Calu3 (cell line): ENCODE measurements around the gene CSF1. TPM values are rescaled to one million over a fixed set of nuclear protein-coding genes. Genes with fewer than 3 reads are reported as not detected.

Source experiments
- BruUV-seq: library from RNA; stranded (reverse); fragments of 400-500 nt; replicated peaks from 2 replicates; lab custom pipeline; 2021; lab: Mats Ljungman, UMichigan
- CTCF ChIA-PET: fragments of 300-600 bp; sonication (Branson Sonifier 250); formaldehyde crosslinking; loops from one replicate; lab custom pipeline; 2022; ENCODE audit warnings: antibody characterized with exemption; lab: Charles Lee
- DNase-seq: peaks from one replicate; pipeline ENCODE4 v3.0.0; 2022
- H3K27ac Mint-ChIP-seq: one replicate; pipeline ENCODE4 v1.8.0; 2022; ENCODE audit warnings: mixed read lengths; ENCODE audit not compliant: unreplicated experiment
- H3K27me3 Mint-ChIP-seq: one replicate; pipeline ENCODE4 v1.8.0; 2022; ENCODE audit warnings: mixed read lengths; ENCODE audit not compliant: unreplicated experiment
- H3K36me3 Mint-ChIP-seq: one replicate; pipeline ENCODE4 v1.8.0; 2022; ENCODE audit warnings: mild to moderate bottlenecking, moderate library complexity, mixed read lengths; ENCODE audit not compliant: insufficient read depth, unreplicated experiment
- H3K4me1 Mint-ChIP-seq: one replicate; pipeline ENCODE4 v1.8.0; 2022; ENCODE audit warnings: mild to moderate bottlenecking, low read depth, mixed read lengths; ENCODE audit not compliant: unreplicated experiment
- H3K4me3 Mint-ChIP-seq: one replicate; pipeline ENCODE4 v1.8.0; 2022; ENCODE audit warnings: mild to moderate bottlenecking, low read depth, moderate library complexity, mixed read lengths; ENCODE audit not compliant: unreplicated experiment
- H3K9me3 Mint-ChIP-seq: one replicate; pipeline ENCODE4 v1.8.0; 2022; ENCODE audit warnings: low read depth, mixed read lengths; ENCODE audit not compliant: unreplicated experiment
- intact Hi-C: fragments of 100-400 bp; cut with micrococcal nuclease; formaldehyde crosslinking; loops from one replicate; pipeline ENCODE4 v1.10.0; 2022; ENCODE audit not compliant: unreplicated experiment
- total RNA-seq: library from RNA; stranded (reverse); gene quantifications from 2 replicates; pipeline ENCODE4 v1.2.3, GENCODE V29; 2022
- TF ChIP-seq, protein P1 (sequence below): fragments of 200-600 bp; IDR thresholded peaks from one replicate; pipeline ENCODE4 v1.8.0; 2022; ENCODE audit warnings: antibody characterized with exemption; ENCODE audit not compliant: unreplicated experiment

Gene CSF1
- total RNA-seq, 1 experiment from 2014 or later: 10.8 TPM

GRCh38 chr1:109909561-109909960 lies 1.1 kb upstream of the CSF1 start:
- peaks cover 15% of the 10 kb centered on the region for H3K4me1 Mint-ChIP-seq
- BruUV-seq: no TSS peak
- no peak for DNase-seq
- peak overlapping the region; percentile 77 for H3K4me3 Mint-ChIP-seq
- no peaks in the 10 kb centered on the region for H3K9me3 Mint-ChIP-seq
- peaks cover 7% of the 10 kb centered on the region for H3K36me3 Mint-ChIP-seq
- peaks cover 41% of the 10 kb centered on the region for H3K27me3 Mint-ChIP-seq
- no peak overlapping the region for H3K27ac Mint-ChIP-seq
- intact Hi-C loops: no loop called here
- CTCF ChIA-PET: no interaction called here
- TF ChIP-seq, protein P1, sequence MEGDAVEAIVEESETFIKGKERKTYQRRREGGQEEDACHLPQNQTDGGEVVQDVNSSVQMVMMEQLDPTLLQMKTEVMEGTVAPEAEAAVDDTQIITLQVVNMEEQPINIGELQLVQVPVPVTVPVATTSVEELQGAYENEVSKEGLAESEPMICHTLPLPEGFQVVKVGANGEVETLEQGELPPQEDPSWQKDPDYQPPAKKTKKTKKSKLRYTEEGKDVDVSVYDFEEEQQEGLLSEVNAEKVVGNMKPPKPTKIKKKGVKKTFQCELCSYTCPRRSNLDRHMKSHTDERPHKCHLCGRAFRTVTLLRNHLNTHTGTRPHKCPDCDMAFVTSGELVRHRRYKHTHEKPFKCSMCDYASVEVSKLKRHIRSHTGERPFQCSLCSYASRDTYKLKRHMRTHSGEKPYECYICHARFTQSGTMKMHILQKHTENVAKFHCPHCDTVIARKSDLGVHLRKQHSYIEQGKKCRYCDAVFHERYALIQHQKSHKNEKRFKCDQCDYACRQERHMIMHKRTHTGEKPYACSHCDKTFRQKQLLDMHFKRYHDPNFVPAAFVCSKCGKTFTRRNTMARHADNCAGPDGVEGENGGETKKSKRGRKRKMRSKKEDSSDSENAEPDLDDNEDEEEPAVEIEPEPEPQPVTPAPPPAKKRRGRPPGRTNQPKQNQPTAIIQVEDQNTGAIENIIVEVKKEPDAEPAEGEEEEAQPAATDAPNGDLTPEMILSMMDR: no peak

- H3K27ac Mint-ChIP-seq: no peak overlapping the region
- H3K9me3 Mint-ChIP-seq: no peaks in the 10 kb centered on the region
- H3K4me3 Mint-ChIP-seq: peak overlapping the region; percentile 77
- CTCF ChIA-PET: no interaction called here
- DNase-seq: no peak
- TF ChIP-seq, protein P1: no peak
- no TSS peak for BruUV-seq
- peaks cover 15% of the 10 kb centered on the region for H3K4me1 Mint-ChIP-seq
- intact Hi-C loops: loop anchor here (10.0 kb wide), 1 partner anchor 126 kb away; no protein-coding TSS in a partner anchor
- H3K27me3 Mint-ChIP-seq: peaks cover 41% of the 10 kb centered on the region
- H3K36me3 Mint-ChIP-seq: peaks cover 7% of the 10 kb centered on the region
These were observed 532 bp downstream of the CSF1 start for GRCh38 chr1:109910963-109911798.

DNA sequence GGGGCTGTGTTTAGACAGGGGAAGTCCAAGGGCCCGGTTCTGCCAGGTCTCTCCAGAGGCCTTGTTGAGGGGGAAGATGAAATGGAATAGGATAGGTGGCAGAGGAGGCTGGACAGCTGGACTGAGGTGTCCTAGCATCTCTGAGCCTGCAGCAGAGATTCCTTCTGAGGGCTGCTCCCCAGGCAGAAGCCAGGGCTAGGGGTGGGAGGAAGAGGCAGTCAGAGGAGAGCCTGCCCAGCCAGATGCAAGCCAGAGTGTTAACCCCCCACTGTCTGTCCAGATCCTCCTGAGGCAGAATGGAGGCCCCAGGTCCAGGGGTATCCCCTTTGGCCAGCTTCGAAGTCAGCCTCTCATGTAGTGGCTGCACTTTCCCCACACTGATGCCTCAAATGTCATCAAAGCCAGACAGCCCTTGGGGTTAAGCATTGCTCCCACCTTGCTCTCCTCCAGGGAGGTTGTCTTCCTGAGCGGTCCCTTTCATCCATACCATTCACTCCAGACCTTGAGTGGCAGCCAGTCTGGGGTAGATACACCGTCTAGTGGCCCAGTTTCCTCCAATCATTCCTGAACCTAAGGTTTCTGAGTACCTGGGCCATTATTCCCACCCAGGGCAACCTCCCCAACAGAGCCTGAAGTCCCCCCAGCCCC lies 1.7 kb downstream of the CSF1 start:
- intact Hi-C loops: loop anchor here (10.0 kb wide), 1 partner anchor 128 kb away; no protein-coding TSS in a partner anchor
- CTCF ChIA-PET: no interaction called here
- BruUV-seq: no TSS peak
- Mint-ChIP-seq H3K27me3 (peaks cover 33% of the 10 kb centered on the region), H3K36me3 (peaks cover 7% of the 10 kb centered on the region), H3K27ac (no peak overlapping the region), H3K4me1 (peaks cover 15% of the 10 kb centered on the region), H3K9me3 (no peaks in the 10 kb centered on the region), H3K4me3 (peak overlapping the region; percentile 77)
- TF ChIP-seq, protein P1: no peak
- no peak for DNase-seq

GRCh38 chr1:109912873-109913272 lies 2.2 kb downstream of the CSF1 start:
- TF ChIP-seq, protein P1: no peak
- no TSS peak for BruUV-seq
- DNase-seq: no peak
- no peaks in the 10 kb centered on the region for H3K9me3 Mint-ChIP-seq
- H3K27ac Mint-ChIP-seq: no peak overlapping the region
- intact Hi-C loops: loop anchor here (10.0 kb wide), 1 partner anchor 128 kb away; no protein-coding TSS in a partner anchor
- peaks cover 20% of the 10 kb centered on the region for H3K4me1 Mint-ChIP-seq
- no peak overlapping the region for H3K4me3 Mint-ChIP-seq
- CTCF ChIA-PET: no interaction called here
- H3K36me3 Mint-ChIP-seq: peaks cover 7% of the 10 kb centered on the region
- peaks cover 27% of the 10 kb centered on the region for H3K27me3 Mint-ChIP-seq
